Activated CD4-positive, alpha-beta memory T cell treated with anti-CD3 and anti-CD28 coated beads, Interleukin-2, amount 10 ng/mL, durations not matched to agents 7 days and 5 days (primary cell): ENCODE data around the gene WRAP73. TPM values are rescaled to one million over a fixed set of nuclear protein-coding genes. Genes with fewer than 3 reads are reported as not detected.

Experiments used
- CTCF ChIA-PET: fragments of 350-600 bp; sonication (Branson Sonifier 250); formaldehyde crosslinking; loops from one replicate; lab custom pipeline; 2021; ENCODE audit warnings: antibody characterized with exemption, inconsistent platforms; lab: Charles Lee
- POLR2A ChIA-PET: fragments of 350-600 bp; sonication (Branson Sonifier 250); formaldehyde crosslinking; loops from one replicate; lab custom pipeline; 2021; ENCODE audit warnings: antibody characterized with exemption; lab: Charles Lee
- DNase-seq: peaks from one replicate; pipeline ENCODE4 v3.0.0-alpha.2; 2020
- H3K27ac Mint-ChIP-seq: one replicate; pipeline ENCODE4 v1.8.0; 2021; ENCODE audit warnings: mild to moderate bottlenecking, mixed read lengths
- H3K27me3 Mint-ChIP-seq: one replicate; pipeline ENCODE4 v1.8.0; 2021; ENCODE audit warnings: mixed read lengths
- H3K36me3 Mint-ChIP-seq: one replicate; pipeline ENCODE4 v1.8.0; 2021; ENCODE audit warnings: low read depth, mixed read lengths
- H3K4me1 Mint-ChIP-seq: one replicate; pipeline ENCODE4 v1.8.0; 2021; ENCODE audit warnings: mixed read lengths
- H3K4me3 Mint-ChIP-seq: one replicate; pipeline ENCODE4 v1.8.0; 2021; ENCODE audit warnings: mild to moderate bottlenecking, mixed read lengths
- H3K9me3 Mint-ChIP-seq: one replicate; pipeline ENCODE4 v1.8.0; 2021; ENCODE audit warnings: mixed read lengths
- total RNA-seq, 2 experiments: library from RNA; stranded (reverse); gene quantifications; one replicate each; pipeline ENCODE4 v1.2.3, GENCODE V29; 2021

WRAP73 gene
- total RNA-seq, 2 experiments from 2014 or later = 34.7 to 38.9 TPM

- no peak for DNase-seq
- Mint-ChIP-seq H3K4me3 (no peak overlapping the region), H3K36me3 (no peaks in the 10 kb centered on the region), H3K4me1 (peaks cover 11% of the 10 kb centered on the region), H3K27me3 (no peaks in the 10 kb centered on the region), H3K9me3 (no peaks in the 10 kb centered on the region), H3K27ac (no peak overlapping the region)
- POLR2A ChIA-PET = no interaction called here
- CTCF ChIA-PET = no interaction called here
Measured at GRCh38 chr1:3601743-3602142, 48.2 kb downstream of the WRAP73 start.

DNA sequence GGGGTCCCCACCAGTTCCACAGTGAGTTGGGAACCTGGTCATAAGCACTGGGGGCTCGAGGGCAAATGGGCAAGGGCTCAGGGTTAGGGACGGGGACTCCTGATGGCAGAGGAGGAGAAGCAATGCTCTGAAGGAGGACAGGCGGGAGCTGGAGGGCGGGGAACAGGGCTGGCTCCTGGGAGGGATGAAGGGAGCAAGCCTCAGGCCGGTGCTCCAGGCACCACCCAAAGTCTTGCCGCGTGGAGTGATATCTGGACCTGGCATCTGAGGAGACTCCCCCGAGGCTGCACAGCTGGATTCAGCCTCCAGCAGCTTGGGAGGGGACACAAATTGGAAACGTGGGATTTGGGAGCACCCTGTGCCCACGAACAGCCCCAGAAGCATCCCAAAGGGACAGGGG lies 49.5 kb downstream of the WRAP73 start:
- Mint-ChIP-seq H3K27ac (no peak overlapping the region), H3K36me3 (no peaks in the 10 kb centered on the region), H3K27me3 (no peaks in the 10 kb centered on the region), H3K4me3 (no peak overlapping the region), H3K4me1 (peaks cover 11% of the 10 kb centered on the region), H3K9me3 (no peaks in the 10 kb centered on the region)
- ChIA-PET CTCF (no interaction called here), POLR2A (no interaction called here)
- DNase-seq = no peak

DNA sequence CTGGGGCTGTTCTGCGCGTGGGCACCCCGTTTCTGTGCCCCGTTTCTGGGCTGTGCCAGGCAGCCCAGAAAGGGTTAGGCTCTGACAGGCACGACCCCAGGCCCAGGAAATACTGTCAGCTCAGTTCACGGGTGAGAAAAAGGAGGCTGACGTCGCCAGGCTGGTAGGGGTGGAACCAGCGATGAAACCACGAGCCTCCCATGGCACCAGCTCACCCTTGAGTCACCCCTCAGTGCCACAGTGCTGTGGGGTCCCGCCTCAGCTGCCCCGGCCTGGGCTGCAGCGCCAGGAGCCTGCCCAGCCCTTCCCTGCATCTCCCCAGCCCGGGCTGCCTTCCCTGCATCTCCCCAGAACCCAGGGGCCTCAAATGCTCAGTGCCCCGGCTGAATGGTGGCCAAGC lies 50.1 kb downstream of the WRAP73 start:
- Mint-ChIP-seq H3K27me3 (no peaks in the 10 kb centered on the region), H3K36me3 (no peaks in the 10 kb centered on the region), H3K4me1 (peaks cover 11% of the 10 kb centered on the region), H3K4me3 (no peak overlapping the region), H3K9me3 (no peaks in the 10 kb centered on the region), H3K27ac (no peak overlapping the region)
- DNase-seq = no peak
- ChIA-PET CTCF (no interaction called here), POLR2A (no interaction called here)

DNA sequence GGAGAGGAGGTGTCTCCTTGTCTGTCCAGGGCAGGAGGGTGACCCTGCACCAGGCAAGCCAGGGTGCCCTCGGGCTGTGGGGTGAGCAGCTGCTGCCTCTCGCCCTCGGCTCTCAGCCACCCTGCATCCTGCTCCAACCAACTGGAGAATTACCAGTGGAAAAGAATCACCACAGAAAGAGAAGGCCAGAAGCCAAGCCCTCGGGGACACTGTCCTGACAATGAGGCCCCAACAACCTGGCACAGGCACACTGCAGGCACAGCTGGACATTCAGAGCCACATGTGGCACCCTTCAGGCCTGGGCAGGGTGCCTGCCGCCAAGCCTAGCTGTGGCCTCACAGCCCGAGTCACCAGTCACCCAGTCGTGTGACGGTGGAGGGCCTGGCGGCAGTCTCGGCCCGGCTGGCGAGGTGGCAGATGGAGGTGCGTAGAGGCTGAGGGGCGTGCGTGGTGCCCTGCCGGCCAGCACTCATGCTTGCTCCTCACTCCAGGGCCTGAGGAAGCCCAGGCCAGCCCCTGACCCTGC lies 50.6 kb downstream of the WRAP73 start:
- peaks cover 11% of the 10 kb centered on the region for H3K4me1 Mint-ChIP-seq
- CTCF ChIA-PET = no interaction called here
- no peaks in the 10 kb centered on the region for H3K9me3 Mint-ChIP-seq
- H3K4me3 Mint-ChIP-seq = no peak overlapping the region
- POLR2A ChIA-PET = no interaction called here
- H3K27me3 Mint-ChIP-seq = no peaks in the 10 kb centered on the region
- DNase-seq = no peak
- no peak overlapping the region for H3K27ac Mint-ChIP-seq
- no peaks in the 10 kb centered on the region for H3K36me3 Mint-ChIP-seq

- no peak for DNase-seq
- ChIA-PET POLR2A (no interaction called here), CTCF (no interaction called here)
- H3K4me1 Mint-ChIP-seq = peaks cover 11% of the 10 kb centered on the region
- H3K27me3 Mint-ChIP-seq = no peaks in the 10 kb centered on the region
- H3K4me3 Mint-ChIP-seq = no peak overlapping the region
- no peaks in the 10 kb centered on the region for H3K9me3 Mint-ChIP-seq
- H3K27ac Mint-ChIP-seq = no peak overlapping the region
- H3K36me3 Mint-ChIP-seq = no peaks in the 10 kb centered on the region
Measured at GRCh38 chr1:3598522-3599285, 51.2 kb downstream of the WRAP73 start.

- Mint-ChIP-seq H3K27me3 (no peaks in the 10 kb centered on the region), H3K9me3 (no peaks in the 10 kb centered on the region), H3K4me3 (no peak overlapping the region), H3K27ac (no peak overlapping the region), H3K4me1 (peaks cover 11% of the 10 kb centered on the region), H3K36me3 (no peaks in the 10 kb centered on the region)
- DNase-seq = no peak
- CTCF ChIA-PET = no interaction called here
- POLR2A ChIA-PET = no interaction called here
Measured at GRCh38 chr1:3598051-3598491, 51.8 kb downstream of the WRAP73 start.

DNA sequence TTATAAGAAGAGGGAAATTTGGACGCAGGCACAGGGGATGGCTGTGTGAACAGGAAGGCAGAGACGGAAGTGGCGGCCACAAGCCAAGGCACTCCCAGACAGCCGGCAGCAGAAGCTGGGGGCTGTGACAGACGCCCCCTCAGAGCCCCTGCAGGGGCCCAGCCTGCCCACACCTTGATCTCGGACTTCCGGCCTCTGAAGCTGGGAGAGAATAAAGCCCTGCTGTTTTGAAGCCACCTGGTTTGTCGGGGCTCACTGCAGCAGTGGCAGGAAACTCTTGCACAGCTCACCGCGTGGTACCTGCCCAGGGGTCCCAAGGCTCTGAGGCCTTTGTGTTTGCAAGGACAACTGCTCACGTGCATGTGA lies 52.3 kb downstream of the WRAP73 start:
- Mint-ChIP-seq H3K4me1 (peaks cover 11% of the 10 kb centered on the region), H3K27ac (peak overlapping the region; percentile 3), H3K27me3 (no peaks in the 10 kb centered on the region), H3K36me3 (no peaks in the 10 kb centered on the region), H3K9me3 (no peaks in the 10 kb centered on the region), H3K4me3 (no peak overlapping the region)
- no peak for DNase-seq
- ChIA-PET CTCF (no interaction called here), POLR2A (no interaction called here)

GRCh38 chr1:3596663-3597598 lies 53.0 kb downstream of the WRAP73 start:
- H3K27ac Mint-ChIP-seq = peak overlapping the region; percentile 3
- ChIA-PET POLR2A (no interaction called here), CTCF (no interaction called here)
- no peaks in the 10 kb centered on the region for H3K27me3 Mint-ChIP-seq
- H3K4me1 Mint-ChIP-seq = peaks cover 11% of the 10 kb centered on the region
- no peaks in the 10 kb centered on the region for H3K9me3 Mint-ChIP-seq
- H3K36me3 Mint-ChIP-seq = no peaks in the 10 kb centered on the region
- DNase-seq = no peak
- H3K4me3 Mint-ChIP-seq = no peak overlapping the region

DNA sequence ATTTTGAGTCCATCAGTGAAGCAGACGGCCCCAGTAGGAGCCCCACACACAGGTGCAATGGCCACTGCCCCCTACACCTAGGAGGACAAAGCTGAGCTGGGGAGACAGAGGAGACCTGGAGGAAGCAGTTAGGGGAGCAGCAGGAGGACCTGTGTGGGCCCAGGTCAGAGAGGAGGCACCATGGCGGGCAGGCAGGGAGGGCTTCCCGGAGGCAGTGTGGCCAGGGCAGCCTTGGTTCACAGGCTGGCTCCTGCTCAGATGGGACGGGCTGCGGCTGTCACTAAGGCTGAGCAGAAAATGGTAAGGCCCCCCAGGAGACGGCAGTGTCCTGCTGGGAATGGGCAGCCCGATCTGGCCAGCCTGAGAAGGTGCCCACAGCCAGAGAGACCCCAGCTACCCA lies 54.0 kb downstream of the WRAP73 start:
- Mint-ChIP-seq H3K27me3 (no peaks in the 10 kb centered on the region), H3K4me3 (no peak overlapping the region), H3K9me3 (no peaks in the 10 kb centered on the region), H3K27ac (no peak overlapping the region), H3K4me1 (peaks cover 11% of the 10 kb centered on the region), H3K36me3 (no peaks in the 10 kb centered on the region)
- DNase-seq = no peak
- CTCF ChIA-PET = no interaction called here
- POLR2A ChIA-PET = no interaction called here

- no peaks in the 10 kb centered on the region for H3K9me3 Mint-ChIP-seq
- ChIA-PET POLR2A (no interaction called here), CTCF (no interaction called here)
- H3K4me1 Mint-ChIP-seq = peaks cover 11% of the 10 kb centered on the region
- no peak overlapping the region for H3K27ac Mint-ChIP-seq
- no peak for DNase-seq
- H3K27me3 Mint-ChIP-seq = no peaks in the 10 kb centered on the region
- no peaks in the 10 kb centered on the region for H3K36me3 Mint-ChIP-seq
- H3K4me3 Mint-ChIP-seq = no peak overlapping the region
Measured at GRCh38 chr1:3594706-3595377, 55.1 kb downstream of the WRAP73 start.

- no peaks in the 10 kb centered on the region for H3K27me3 Mint-ChIP-seq
- POLR2A ChIA-PET = no interaction called here
- no peaks in the 10 kb centered on the region for H3K36me3 Mint-ChIP-seq
- no peaks in the 10 kb centered on the region for H3K9me3 Mint-ChIP-seq
- peaks cover 11% of the 10 kb centered on the region for H3K4me1 Mint-ChIP-seq
- CTCF ChIA-PET = no interaction called here
- no peak overlapping the region for H3K4me3 Mint-ChIP-seq
- DNase-seq = no peak
- H3K27ac Mint-ChIP-seq = no peak overlapping the region
Measured at GRCh38 chr1:3593745-3594144, 56.2 kb downstream of the WRAP73 start.

DNA sequence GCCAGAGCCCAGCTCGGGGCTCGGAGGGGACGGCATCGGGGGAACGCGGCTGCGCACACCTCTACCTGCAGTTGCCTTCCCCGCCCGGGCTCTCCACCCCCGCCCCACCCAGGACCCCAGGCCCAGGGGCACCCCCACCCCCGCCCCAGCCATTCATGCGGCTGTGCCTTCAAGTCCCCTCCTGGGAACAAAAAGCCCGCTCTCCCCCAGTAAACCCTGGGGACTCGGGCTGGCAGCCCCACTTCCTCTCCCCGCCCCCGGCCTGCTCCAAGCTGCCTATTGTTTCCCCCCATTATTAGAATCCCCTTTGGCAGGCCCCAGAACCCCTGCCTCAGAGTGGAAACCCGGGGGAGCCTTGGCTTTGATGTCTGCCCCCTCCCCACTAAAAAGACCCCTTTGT lies 56.6 kb downstream of the WRAP73 start:
- Mint-ChIP-seq H3K36me3 (no peaks in the 10 kb centered on the region), H3K4me3 (no peak overlapping the region), H3K9me3 (no peaks in the 10 kb centered on the region), H3K4me1 (peaks cover 11% of the 10 kb centered on the region), H3K27ac (no peak overlapping the region), H3K27me3 (no peaks in the 10 kb centered on the region)
- DNase-seq = no peak
- ChIA-PET CTCF (no interaction called here), POLR2A (no interaction called here)
